Spleen (tissue), 11 donors: ENCODE results near the gene DMAC2L. TPM values are rescaled to one million over a fixed set of nuclear protein-coding genes. Genes with fewer than 3 reads are reported as not detected.
A peak's percentile ranks its signal among the peaks of the same experiment; 100 is the strongest.

ENCODE experiments used
- DNase-seq: peaks from one replicate; pipeline ENCODE4 v3.0.0-alpha.2; 2020
- H3K27ac ChIP-seq, 8 donors: fragments of 200-600 bp; sonication (generic) in 7 of 8; 1 replicate in 4 of 8; 2 replicates in 4 of 8; pipeline versions ENCODE4 v1.5.0 to v1.8.0; 2016 to 2021; ENCODE audit warnings: inconsistent platforms in 4 of 8, mild to moderate bottlenecking in 4 of 8, moderate library complexity in 1 of 8
- H3K27me3 ChIP-seq, 7 donors: fragments of 200-600 bp; sonication (generic) in 6 of 7; replicated peaks in 1 of 7; 1 replicate in 4 of 7; 2 replicates in 3 of 7; pipeline versions ENCODE4 v1.5.0 to v1.8.0; 2016 to 2021; ENCODE audit warnings: inconsistent platforms in 3 of 7, mild to moderate bottlenecking in 1 of 7
- H3K36me3 ChIP-seq, 6 donors: fragments of 200-600 bp; sonication (generic) in 5 of 6; 1 replicate in 4 of 6; 2 replicates in 2 of 6; pipeline versions ENCODE4 v1.5.0 to v1.8.0; 2016 to 2021; ENCODE audit warnings: inconsistent platforms in 2 of 6
- H3K4me1 ChIP-seq, 6 donors: fragments of 200-600 bp; sonication (generic) in 5 of 6; 1 replicate in 3 of 6; 2 replicates in 3 of 6; pipeline versions ENCODE4 v1.5.0 to v1.8.0; 2016 to 2021; ENCODE audit warnings: inconsistent platforms in 3 of 6
- H3K4me3 ChIP-seq, 8 donors: fragments of 200-600 bp; sonication (generic) in 7 of 8; 1 replicate in 4 of 8; 2 replicates in 4 of 8; pipeline versions ENCODE4 v1.5.0 to v1.8.0; 2016 to 2021; ENCODE audit warnings: inconsistent platforms in 4 of 8, mild to moderate bottlenecking in 4 of 8, moderate library complexity in 2 of 8
- H3K9me3 ChIP-seq, 8 donors: fragments of 200-600 bp; sonication (generic) in 7 of 8; 1 replicate in 4 of 8; 2 replicates in 4 of 8; pipeline versions ENCODE4 v1.5.0 to v1.8.0; 2016 to 2021; ENCODE audit warnings: inconsistent platforms in 4 of 8
- CTCF ChIP-seq, 11 experiments: fragments of 200-600 bp in 7 of 11; fragments of 450-650 bp in 4 of 11; sonication (generic) in 4 of 11; IDR thresholded peaks in 8 of 11; conservative IDR thresholded peaks in 3 of 11; 1 replicate in 7 of 11; 2 replicates in 4 of 11; pipeline versions ENCODE4 v1.4.0 to v1.8.0; 2016 to 2021; ENCODE audit warnings: antibody characterized with exemption in 11 of 11, inconsistent platforms in 4 of 11, mild to moderate bottlenecking in 1 of 11
- POLR2A ChIP-seq, 3 donors: fragments of 450-650 bp; IDR thresholded peaks; one replicate each; pipeline ENCODE4 v1.5.1; 2017; ENCODE audit warnings: antibody characterized with exemption in 3 of 3, mild to moderate bottlenecking in 1 of 3
- POLR2AphosphoS5 ChIP-seq, 3 donors: sonication (generic); formaldehyde crosslinking; IDR thresholded peaks; one replicate each; pipeline ENCODE4 v1.5.1; 2017; ENCODE audit warnings: antibody characterized with exemption in 3 of 3
- WGBS, 5 donors: extraction: QIAGEN DNeasy Blood & Tissue Kit in 3 of 5; methylation state at CpG; one replicate each; pipeline versions ENCODE4 v1.1.5 to v1.1.7; 2013 to 2018; 5-methylcytosine and 5-hydroxymethylcytosine counted together
- intact Hi-C: fragments of 100-400 bp; cut with DNase I; formaldehyde crosslinking; loops from one replicate; pipeline ENCODE4 v1.15.0; 2023; ENCODE audit warnings: low total_unique reads
- polyA plus RNA-seq, 3 donors: library from polyadenylated mRNA; stranded (reverse); fragments of 200-250 nt; gene quantifications; one replicate each; pipeline ENCODE4 v1.2.1, GENCODE V29; 2013
- total RNA-seq, 7 donors: library from RNA; depleted of rRNA in 3 of 7; stranded (reverse); fragments of >200 nt in 3 of 7; fragmentation: NEBNext Ultra II Directional in 4 of 7; extraction: Animal tissue kit (Norgen Biotek cat#: 25700) in 4 of 7; gene quantifications; one replicate each; pipeline versions ENCODE4 v1.1.0 to v1.2.1, GENCODE V29; 2016 to 2021
- donor health status: healthy with polysubstance abuse.
- donor health status: DM: no; HTN: no; CAD: no; lungs with moderate emphysema.
- donor health status: DM: no; HTN: no; CAD: no.
- donor health status: Bipolar disorder and iron deficiency.
- donor health status: healthy.
- donor health status: DM: no; HTN: no; CAD: no.
- donor health status: DM: yes; HTN: yes; CAD: no.

Gene DMAC2L
- total and polyA plus RNA-seq, 10 donors = 10.0 to 24.7 (median 18.5) TPM

GRCh38 chr14:50344876-50345563, 32.9 kb downstream of the DMAC2L start:
- peaks cover 4 to 63% (median 31%) of the 10 kb centered on the region in 6 donors for H3K4me1 ChIP-seq
- no peaks in the 10 kb centered on the region for H3K9me3 ChIP-seq
- intact Hi-C loops = no loop called here
- H3K36me3 ChIP-seq = peaks cover 0 to 12% (median 4%) of the 10 kb centered on the region in 6 donors
- peak overlapping the region in 5 of 8 donors; percentile 31 to 72 (median 58) for H3K27ac ChIP-seq
- DNase-seq = no peak
- TF ChIP-seq CTCF (IDR thresholded peaks at IDR 0.05 in 8 of 11, conservative IDR thresholded peaks at IDR 0.05 in 3 of 11) = no peak
- no peak for TF ChIP-seq POLR2AphosphoS5 (IDR thresholded peaks at IDR 0.05)
- TF ChIP-seq POLR2A (IDR thresholded peaks at IDR 0.05) = no peak
- no peak overlapping the region for H3K4me3 ChIP-seq
- H3K27me3 ChIP-seq = no peaks in the 10 kb centered on the region
- WGBS, 5 donors = 78 to 93% (median 87%) methylated on average over 4 of the region's 4 CpGs

GRCh38 chr14:50345846-50346422, 33.8 kb downstream of the DMAC2L start:
- intact Hi-C loops = no loop called here

GRCh38 chr14:50347521-50347920, 35.4 kb downstream of the DMAC2L start:
- H3K27ac ChIP-seq = peak overlapping the region in 4 of 8 donors; percentile 4 to 45 (median 36)

More at GRCh38 chr14:50345846-50346422, 33.8 kb downstream of the DMAC2L start:
- DNase-seq = no peak
- TF ChIP-seq CTCF (IDR thresholded peaks at IDR 0.05 in 8 of 11, conservative IDR thresholded peaks at IDR 0.05 in 3 of 11) (no peak), POLR2A (IDR thresholded peaks at IDR 0.05) (no peak), POLR2AphosphoS5 (IDR thresholded peaks at IDR 0.05) (peak in 1 of 3 donors; percentile 66)
- H3K27ac ChIP-seq = peak overlapping the region in 7 of 8 donors; percentile 31 to 72 (median 58)
- peaks cover 0 to 2% (median 0%) of the 10 kb centered on the region in 6 donors for H3K36me3 ChIP-seq
- peaks cover 4 to 63% (median 31%) of the 10 kb centered on the region in 6 donors for H3K4me1 ChIP-seq
- H3K4me3 ChIP-seq = no peak overlapping the region
- H3K27me3 ChIP-seq = no peaks in the 10 kb centered on the region
- 48 to 63% (median 60%) methylated on average over 6 of the region's 6 CpGs for WGBS, 5 donors
- H3K9me3 ChIP-seq = no peaks in the 10 kb centered on the region

More at GRCh38 chr14:50347521-50347920, 35.4 kb downstream of the DMAC2L start:
- no peak for DNase-seq
- Histone ChIP-seq H3K9me3 (no peaks in the 10 kb centered on the region), H3K4me3 (no peak overlapping the region), H3K4me1 (peaks cover 4 to 56% (median 27%) of the 10 kb centered on the region in 6 donors), H3K36me3 (no peaks in the 10 kb centered on the region), H3K27me3 (no peaks in the 10 kb centered on the region)
- 0 to 95% (median 35%) methylated on average over 1 of the region's 1 CpG for WGBS, 5 donors
- TF ChIP-seq CTCF (IDR thresholded peaks at IDR 0.05 in 8 of 11, conservative IDR thresholded peaks at IDR 0.05 in 3 of 11) (no peak), POLR2AphosphoS5 (IDR thresholded peaks at IDR 0.05) (no peak), POLR2A (IDR thresholded peaks at IDR 0.05) (no peak)
- intact Hi-C loops = no loop called here
